ENCODE results near the gene SPAG16. TPM values are rescaled to one million over a fixed set of nuclear protein-coding genes. Genes with fewer than 3 reads are reported as not detected.

SPAG16 gene
- total RNA-seq, 1 donor from 2014 or later: 18.7 TPM

GRCh38 chr2:214436470-214436869 lies 1152.2 kb downstream of the SPAG16 start:
- no peak overlapping the region for H3K27ac Mint-ChIP-seq (ENCODE audit: unreplicated experiment)
- no peaks in the 10 kb centered on the region for H3K36me3 Mint-ChIP-seq (ENCODE audit: low read depth)
- H3K9me3 Mint-ChIP-seq (ENCODE audit: low read depth): no peaks in the 10 kb centered on the region
- peaks cover 13% of the 10 kb centered on the region for H3K4me1 Mint-ChIP-seq (ENCODE audit: low read depth)
- H3K4me3 Mint-ChIP-seq (ENCODE audit: unreplicated experiment): no peak overlapping the region
- TF ChIP-seq CTCF (IDR thresholded peaks at IDR 0.05): no peak
- DNase-seq (ENCODE audit: low spot score): no peak
- H3K27me3 Mint-ChIP-seq (ENCODE audit: low read depth): no peaks in the 10 kb centered on the region

- no peaks in the 10 kb centered on the region for H3K9me3 Mint-ChIP-seq (ENCODE audit: low read depth)
- no peak overlapping the region for H3K27ac Mint-ChIP-seq (ENCODE audit: unreplicated experiment)
- DNase-seq (ENCODE audit: low spot score): no peak
- TF ChIP-seq CTCF (IDR thresholded peaks at IDR 0.05): no peak
- no peaks in the 10 kb centered on the region for H3K4me1 Mint-ChIP-seq (ENCODE audit: low read depth)
- H3K36me3 Mint-ChIP-seq (ENCODE audit: low read depth): no peaks in the 10 kb centered on the region
- no peak overlapping the region for H3K4me3 Mint-ChIP-seq (ENCODE audit: unreplicated experiment)
- no peaks in the 10 kb centered on the region for H3K27me3 Mint-ChIP-seq (ENCODE audit: low read depth)
Measured at GRCh38 chr2:214450118-214450894, 1166.0 kb downstream of the SPAG16 start.

- no peak for DNase-seq (ENCODE audit: low spot score)
- no peak overlapping the region for H3K4me3 Mint-ChIP-seq (ENCODE audit: unreplicated experiment)
- no peaks in the 10 kb centered on the region for H3K9me3 Mint-ChIP-seq (ENCODE audit: low read depth)
- no peak overlapping the region for H3K27ac Mint-ChIP-seq (ENCODE audit: unreplicated experiment)
- H3K27me3 Mint-ChIP-seq (ENCODE audit: low read depth): no peaks in the 10 kb centered on the region
- H3K36me3 Mint-ChIP-seq (ENCODE audit: low read depth): no peaks in the 10 kb centered on the region
- TF ChIP-seq CTCF (IDR thresholded peaks at IDR 0.05): no peak
- no peaks in the 10 kb centered on the region for H3K4me1 Mint-ChIP-seq (ENCODE audit: low read depth)
Measured at GRCh38 chr2:214451516-214452275, 1167.4 kb downstream of the SPAG16 start.

Small RNAs within 50 kb of the gene (microRNA-seq; reads per million reads assigned to microRNA genes)
- not detected for gene MIR4438 (ENCODE audit: borderline number of aligned reads)

Other genes starting within 250 kb of the SPAG16 start
- gene IKZF2, start 132.9 kb upstream of the SPAG16 start, total RNA-seq: 8.6 to 18.1 TPM (median 9.2 TPM) in 3 replicates